Fibroblast of skin of abdomen (primary cell): ENCODE results near the gene SWSAP1.
"Not testable (repeated sequence)": the region's sequence is repeated elsewhere in the genome, so short reads cannot be mapped to it uniquely, and the experiment has no call there.

Source experiments
- DNase-seq: peaks from one replicate; pipeline ENCODE4 v3.0.0-alpha.2; 2013

SWSAP1 gene

DNA sequence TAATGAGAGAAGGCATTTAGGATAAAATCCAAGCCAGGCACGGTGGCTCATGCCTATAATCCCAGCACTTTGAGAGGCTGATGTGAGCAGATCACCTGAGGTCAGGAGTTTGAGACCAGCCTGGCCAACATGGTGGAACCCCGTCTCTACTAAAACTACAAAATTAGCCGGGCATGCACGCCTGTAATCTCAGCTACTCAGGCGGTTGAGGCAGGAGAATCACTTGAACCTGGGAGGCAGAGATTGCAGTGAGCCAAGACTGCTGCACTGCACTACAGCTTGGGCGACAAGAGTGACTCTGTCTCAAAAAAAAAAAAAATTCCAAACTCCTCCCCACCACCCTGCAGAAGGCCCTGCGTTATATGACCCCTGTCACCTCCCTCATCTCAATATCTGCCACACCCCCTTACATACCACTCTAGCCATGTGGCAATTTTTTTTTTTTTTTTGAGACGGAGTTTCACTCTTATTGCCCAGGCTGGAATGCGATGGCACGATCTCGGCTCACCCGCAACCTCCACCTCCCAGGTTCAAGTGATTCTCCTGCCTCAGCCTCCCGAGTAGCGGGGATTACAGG lies 4.9 kb downstream of the SWSAP1 start:
- DNase-seq = not testable (repeated sequence)

DNA sequence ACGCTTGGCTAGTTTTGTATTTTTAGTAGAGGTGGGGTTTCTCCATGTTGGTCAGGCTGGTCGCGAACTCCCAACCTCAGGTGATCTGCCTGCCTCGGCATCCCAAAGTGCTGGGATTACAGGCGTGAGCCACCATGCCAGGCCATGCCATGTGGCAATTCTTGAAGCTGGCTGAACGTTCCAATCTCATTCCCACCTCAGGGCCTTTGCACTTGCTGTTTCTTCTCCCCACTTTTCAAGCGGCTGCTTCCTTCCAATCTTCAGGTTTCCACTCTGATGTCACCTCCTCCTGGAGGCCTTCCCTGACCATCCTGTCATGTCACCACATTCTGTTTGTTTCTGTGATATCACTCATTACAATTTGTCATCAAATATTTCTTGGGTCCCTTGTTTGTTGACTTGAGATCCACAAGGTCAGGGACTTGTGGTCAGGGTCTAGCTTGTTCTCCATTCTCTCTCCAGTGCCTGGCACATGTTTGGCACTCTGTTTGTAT lies 5.4 kb downstream of the SWSAP1 start:
- no peak for DNase-seq

DNA sequence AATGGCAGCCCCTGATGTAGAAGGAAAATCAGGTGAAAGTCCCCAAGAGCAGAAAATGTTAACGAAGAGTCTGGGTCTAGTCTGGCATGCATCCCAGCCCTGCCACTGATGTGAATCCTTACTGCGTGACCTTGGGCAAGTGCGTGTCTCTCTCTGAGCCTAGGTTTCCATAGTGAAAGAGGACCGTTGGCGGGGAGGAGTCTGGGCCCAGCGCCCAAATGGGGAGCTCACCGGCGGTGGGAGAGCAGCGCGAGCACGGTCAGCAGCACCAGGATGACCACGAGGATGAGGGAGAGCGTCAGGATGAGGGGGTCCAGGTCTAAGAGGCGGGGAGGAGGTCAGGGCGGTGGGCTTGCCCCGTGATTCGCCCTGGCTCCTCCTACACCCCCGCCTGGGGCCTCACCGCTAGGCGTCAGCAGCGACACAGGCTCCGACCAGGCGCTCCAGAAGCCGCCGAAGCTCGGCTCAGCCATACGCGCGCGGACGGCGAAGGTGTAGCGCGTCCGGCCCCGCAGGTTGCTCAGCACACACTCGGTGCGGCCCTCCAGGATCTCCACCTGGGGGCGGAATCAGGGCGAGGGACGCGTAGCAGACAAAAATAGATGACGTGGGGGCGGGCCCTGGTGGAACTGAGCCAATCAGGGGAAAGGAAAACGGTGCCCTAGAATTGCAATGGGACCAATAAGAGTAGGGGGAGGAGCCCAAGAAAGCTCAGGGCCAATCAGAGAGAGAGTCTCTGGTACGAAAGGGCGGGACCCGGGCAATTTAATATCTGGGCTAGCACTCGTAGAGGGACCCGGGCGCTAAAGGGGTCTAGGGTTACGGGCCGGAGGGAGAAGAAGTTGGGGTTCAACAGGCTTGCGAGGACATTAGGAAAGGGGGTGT lies 6.4 kb downstream of the SWSAP1 start:
- peak; percentile 95 for DNase-seq

DNA sequence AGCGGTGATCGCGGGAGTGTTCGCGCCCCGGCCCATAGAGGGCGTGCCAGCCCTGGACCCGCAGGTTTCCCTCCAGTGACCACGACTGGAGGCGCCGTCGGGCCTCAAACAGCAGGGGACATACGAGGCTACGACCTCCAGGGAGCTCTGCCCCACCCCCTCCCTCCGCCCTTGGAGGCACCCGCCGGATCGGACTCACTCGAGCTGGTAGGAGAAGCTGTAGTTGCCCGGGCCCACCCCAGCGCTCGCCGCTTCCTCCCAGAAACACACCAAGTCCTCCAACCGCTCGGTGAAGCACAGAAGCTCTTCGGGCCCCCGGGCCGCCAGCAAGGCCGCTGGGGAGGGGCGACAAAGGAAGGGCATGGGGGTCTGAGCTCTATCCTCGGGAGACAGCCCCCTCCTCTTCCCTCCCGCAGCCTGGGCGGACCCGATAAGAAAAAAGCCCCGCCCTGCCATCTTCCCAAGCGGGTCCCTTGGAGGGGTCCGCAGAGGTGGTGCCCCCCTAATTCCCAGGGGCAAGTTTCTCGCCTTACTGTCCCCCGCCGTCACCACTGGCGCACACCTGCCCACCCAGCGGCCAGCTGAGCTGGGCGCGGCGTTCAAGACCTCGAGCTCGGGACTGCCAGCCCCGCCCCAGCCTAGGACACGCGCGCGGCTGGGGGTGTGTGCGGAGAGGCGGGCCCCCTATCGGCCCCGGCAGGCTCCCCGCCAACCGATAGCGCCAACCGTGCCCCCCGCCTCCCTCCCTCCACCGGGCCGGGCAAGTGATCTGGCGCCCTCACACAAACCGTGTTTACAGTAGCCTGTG lies 8.6 kb downstream of the SWSAP1 start:
- no peak for DNase-seq

DNA sequence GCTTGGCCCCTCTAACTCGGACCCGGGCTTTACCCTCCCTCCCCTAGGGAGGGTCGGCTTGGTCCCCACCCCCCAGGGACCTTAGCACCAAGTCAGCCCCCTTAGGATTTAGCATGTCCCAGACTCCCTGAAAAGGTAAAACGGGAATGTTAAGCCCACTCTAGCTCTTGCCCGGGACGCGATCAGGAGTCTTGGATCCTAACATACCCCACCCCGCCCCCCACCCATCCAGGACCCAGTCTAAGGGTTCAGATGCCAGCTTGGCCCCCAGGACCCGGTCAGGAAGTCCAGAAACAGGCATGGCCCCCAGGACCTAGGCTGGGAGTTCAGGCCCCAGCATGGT lies 9.2 kb downstream of the SWSAP1 start:
- DNase-seq = no peak

DNA sequence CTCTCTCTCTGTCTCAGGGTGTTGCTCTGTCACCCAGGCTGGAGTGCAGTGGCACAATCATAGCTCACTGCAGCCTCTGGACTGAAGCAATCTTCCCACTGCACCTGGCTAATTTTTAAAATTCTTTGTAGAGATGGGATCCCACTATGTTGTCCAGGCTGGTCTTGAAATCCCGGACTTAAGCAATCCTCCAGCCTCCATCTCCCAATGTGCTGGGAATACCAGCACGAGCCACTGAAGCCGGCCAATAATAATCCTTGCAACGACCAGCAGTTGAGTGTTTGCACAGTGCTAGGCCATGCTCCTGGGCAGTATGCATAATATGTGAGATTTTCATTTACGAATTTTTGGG lies 10.3 kb downstream of the SWSAP1 start:
- no peak for DNase-seq

DNA sequence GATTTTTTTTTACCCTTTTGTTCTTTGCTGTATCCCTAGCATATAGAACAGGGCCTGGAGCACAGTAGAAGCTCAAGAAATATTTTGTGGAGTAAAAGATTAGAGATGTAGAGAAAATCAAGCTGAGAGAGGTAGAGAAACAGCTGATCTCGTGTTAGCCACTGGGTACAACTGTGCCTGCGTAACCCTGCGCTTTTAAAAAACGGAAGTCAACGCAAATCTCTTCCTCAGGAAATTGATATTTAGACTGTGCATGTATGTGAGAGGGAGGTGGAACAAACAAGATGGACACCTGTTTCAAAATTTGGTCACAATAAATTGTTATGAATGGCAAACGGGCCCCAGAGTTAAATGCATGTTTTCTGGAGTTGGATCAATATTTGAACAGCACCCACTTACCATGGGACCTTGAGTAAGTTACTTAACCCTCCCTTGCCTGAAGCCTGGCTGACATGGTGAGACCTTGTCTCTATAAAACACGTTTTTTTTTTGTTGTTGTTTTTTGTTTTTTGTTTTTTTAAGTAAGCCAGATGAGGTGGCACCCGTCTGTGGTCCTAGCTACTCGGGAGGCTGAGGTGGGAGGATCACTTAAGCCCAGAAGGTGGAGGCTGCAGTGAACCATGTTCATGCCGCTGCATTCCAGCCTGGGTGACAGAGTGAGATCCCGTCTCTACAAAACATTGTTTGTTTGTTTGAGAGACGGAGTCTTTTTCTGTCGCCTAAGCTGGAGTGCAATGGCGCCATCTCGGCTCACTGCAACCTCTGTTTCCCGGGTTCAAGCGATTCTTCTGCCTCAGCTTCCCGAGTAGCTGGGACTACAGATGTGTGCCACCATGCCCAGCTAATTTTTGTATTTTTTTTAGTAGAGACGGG lies 12.9 kb downstream of the SWSAP1 start:
- no peak for DNase-seq

DNA sequence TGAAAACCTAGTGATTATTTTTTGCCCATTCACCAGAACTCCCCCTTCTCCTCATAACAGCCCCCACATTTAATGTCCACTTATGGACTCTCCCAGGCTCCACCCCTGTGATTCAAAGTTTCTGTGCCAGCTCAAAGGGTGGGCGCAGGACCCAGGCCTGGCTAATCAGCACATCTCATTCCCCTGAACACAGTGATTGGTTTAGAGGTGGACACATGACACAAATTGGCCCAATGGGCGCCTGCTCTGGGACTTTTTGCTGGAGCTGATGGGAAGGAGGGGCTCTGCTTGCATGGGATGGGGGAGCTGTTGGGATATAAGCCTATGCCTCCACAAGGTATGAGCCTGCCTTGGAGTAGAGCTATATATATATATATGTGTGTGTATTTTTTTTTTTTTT lies 15.9 kb downstream of the SWSAP1 start:
- DNase-seq = no peak

DNA sequence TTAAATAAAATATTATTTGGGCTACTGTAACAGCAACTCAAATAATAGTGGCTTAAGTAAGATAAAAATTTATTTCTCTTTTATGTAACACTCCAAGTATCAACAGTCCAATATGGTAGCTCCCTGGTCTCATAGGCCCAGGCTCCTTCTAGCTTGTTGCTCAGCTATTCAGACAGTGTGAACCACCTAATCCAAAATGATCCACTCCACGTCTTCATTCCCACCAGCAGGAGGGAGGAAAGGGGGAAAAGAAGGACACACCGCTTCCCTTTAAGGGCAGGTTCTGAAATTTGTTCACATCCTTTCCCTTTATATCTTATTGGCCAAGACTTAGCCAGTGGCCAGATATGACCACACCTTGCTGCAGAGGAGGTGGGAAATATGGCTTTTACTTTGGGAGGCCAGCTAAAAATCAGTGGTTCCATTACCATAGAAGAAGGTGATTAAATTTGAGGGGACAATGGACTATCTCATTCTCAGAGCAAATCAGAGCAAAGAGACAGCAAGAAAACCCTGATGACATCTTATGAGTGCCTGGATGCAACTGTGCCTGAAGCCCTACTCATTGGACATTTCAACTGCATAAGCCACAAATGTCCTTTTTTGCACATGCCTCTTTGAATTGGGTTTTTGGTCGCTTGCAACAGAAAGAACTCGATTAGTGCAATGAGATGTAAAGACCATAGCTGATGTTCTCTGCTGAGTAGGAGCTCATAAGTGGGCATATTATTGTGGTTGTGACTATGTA lies 16.6 kb downstream of the SWSAP1 start:
- no peak for DNase-seq

DNA sequence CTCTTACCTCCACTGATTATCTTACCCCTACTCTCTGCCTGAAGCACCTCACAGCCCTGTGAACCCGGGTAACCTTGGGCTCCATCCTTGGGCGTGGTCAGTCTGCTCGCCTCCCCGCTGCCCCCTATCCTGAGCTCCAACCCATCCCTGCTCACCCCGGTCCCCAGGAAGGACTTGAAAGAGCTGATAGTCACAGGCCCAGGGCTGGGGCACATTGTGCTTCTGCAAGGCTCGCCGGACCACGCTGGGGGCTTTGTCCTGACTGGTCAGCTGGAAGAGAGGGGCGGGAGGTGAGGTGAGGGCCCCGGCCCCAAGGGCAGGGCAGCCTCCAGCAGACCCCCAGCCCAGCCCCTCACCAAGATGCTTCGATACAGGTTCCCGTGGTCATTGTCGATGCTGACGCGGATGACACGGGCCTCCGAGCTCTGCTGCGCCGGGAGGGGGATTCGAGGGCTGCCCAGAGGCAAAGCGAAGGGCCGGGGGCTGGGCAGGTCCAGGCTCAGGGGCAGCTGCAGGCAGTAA lies 22.7 kb downstream of the SWSAP1 start:
- DNase-seq = no peak

DNA sequence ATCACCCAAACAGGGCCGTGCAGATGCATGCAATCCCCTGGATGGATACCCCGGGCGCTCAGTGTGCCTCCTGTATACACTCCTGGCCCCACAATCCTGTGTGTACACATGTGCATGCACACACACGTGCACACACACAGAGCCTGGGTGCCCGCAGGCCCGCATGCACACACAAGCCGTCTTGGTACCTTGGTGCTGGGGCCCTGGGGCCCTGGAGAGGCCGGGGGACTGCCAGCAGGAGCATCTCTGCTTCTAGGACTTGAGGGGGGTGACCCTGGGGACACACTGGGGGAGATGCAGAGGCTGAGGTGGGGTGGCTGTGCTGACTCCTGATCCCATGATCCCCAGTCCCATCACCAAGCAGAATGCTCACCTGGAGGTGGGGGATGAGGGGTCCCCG lies 25.2 kb downstream of the SWSAP1 start:
- no peak for DNase-seq

DNA sequence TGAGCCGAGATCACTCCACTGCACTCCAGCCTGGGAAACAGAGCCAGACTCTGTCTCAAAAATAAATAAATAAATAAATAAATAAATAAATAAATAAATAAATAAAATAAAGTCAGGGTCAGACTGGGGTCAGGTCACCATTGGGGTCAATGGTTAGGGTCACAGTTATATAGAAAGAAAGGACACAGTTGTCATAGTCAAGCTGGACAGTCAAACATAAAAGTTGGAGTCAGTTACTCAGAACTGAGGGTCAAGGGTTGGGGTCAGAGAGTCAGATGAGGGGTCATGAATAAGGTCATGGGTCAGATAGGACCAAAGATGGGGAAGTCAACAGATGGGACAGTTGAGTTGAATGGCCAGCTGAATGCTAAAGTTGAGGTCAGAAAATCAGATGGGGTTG lies 26.3 kb downstream of the SWSAP1 start:
- DNase-seq = no peak

DNA sequence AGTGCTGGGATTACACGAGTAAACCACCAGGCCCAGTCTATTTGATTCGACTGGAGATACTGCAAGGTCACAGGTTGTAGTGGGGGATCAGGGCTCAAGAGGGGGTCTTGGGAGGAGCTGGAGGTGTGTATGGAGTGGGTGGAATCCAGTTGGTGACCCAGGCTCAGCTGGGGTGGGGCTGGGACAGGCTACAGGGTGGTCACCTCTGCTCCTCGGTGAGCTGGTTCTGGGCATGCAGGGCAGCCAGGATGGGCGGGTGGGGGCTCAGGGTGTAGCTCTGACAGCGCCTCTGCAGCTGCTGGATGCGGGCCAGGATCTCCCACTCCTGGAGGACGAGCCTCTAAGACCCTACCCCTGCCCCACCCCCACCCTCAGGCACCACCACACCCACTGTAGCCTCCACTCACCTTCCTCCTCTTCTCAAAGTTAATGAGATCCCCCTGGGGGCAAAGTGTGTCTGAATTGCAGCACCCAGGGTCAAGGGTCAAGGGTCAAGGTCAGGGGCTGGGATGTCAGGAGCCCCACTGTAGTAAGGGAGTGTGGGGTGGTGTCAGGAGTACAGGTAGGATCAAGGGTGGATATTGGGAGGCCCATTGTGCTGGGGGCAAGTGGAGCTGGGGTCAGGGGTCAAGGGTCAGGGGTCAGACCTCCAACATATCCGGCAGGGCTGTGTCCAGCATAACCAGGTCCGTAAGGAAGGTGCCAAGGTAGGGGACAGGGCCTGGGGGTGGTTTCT lies 27.5 kb downstream of the SWSAP1 start:
- DNase-seq = no peak

DNA sequence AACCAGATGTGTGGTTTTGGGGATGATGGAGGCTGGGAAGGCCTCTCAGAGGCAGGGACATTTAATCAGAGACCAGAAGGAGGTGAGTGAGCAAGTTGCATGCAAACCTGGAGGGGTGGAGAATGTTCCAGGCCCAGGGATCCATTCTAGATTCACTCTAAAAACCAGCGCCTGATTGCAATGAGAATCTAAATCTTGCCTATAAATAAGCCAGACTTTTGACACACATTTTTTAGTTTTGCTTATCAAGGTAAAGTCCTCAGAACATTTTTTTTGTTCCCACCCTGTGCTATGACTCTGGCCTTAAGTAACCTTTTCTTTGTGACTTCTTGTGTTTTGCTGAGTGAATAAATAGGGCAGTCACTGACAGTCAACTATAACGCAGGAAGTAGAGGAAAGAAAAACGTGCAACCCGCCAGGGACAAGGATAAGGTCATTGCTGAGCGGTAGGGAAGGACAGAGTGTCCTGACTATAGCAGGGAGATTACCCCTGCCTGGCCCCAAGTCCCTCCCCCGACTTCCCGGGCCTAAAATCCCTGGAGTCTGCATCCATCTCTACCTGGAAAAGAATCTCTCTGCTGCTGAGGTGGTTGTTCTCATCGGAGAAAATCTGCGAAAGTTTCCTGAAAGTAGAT lies 30.2 kb downstream of the SWSAP1 start:
- DNase-seq = no peak

DNA sequence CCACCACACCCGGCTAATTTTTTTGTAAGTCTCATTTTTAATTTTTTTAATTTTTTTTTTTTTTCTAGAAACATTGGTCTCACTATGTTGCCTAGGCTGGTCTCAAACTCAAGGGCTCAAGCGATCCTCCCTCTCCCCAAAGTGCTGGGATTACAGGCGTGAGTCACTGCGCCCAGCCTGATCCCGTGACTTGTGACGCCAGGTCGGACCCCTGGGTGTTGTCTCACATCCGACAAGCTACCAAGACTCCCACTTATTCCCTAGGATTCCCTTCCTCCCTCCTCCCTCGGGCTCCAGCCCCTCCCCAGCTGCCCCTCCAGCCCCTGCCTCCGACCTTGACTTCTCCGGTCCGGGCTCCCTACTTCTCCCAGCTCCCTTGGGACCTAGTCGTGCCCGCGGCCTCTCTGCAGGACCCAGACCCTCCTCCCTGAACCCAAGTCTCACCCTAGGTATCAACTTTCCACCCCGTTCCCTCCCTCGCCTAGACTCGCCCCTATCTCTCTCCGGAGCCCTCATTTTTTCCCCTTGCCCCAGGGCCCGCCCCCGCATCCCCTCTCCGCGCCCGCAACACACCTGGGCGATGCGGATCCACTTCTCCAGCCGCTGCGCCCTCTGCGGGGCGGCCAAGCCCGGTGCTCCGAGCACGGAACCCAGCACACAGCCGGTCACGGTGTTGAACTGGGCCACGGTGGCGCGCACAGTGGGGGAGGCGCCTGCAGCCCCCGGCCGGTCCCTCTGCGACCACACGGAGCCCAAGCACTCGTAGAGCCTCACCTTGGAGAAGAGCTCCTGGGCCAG lies 31.6 kb downstream of the SWSAP1 start:
- no peak for DNase-seq

DNA sequence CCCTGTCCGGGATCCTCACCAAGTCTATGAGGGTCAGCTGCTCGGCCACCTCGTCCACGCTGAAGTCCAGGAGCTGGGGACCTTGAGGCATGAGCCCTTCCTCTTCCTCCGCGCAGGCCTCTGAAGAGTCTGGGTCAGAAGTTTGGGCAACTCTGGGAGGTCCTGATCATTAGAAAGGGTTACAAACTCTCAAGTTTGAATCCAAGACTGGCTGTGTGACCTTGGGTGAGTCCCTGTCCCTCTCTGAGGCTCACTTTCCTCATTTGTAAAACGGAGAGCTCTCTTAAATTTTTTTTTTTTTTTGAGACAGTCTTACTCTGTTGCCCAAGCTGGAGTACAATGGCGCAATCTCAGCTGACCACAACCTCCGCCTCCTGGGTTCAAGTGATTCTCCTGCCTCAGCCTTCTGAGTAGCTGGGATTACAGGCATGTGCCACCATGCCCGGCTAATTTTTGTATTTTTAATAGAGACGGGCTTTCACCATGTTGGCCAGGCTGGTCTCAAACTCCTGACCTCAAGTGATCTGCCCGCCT lies 32.3 kb downstream of the SWSAP1 start:
- not testable (repeated sequence) for DNase-seq

DNA sequence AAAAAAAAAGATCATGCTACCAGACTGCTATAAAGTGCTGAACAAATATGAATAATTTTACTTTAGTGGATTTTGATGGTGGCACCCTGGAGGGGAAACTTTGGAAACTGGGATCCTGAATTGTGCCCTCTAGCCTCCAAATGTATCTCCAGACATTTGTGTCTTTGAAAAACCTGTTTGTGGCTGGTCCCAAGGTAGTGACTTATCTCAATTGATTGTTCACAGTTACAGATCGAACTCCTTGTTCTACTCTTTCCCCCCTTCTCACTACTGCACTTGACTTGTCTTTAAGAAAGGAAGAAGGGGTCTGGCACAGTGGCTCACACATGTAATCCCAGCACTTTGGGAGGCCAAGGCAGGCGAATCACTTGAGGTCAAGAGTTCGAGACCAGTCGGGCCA lies 34.1 kb downstream of the SWSAP1 start:
- no peak for DNase-seq

DNA sequence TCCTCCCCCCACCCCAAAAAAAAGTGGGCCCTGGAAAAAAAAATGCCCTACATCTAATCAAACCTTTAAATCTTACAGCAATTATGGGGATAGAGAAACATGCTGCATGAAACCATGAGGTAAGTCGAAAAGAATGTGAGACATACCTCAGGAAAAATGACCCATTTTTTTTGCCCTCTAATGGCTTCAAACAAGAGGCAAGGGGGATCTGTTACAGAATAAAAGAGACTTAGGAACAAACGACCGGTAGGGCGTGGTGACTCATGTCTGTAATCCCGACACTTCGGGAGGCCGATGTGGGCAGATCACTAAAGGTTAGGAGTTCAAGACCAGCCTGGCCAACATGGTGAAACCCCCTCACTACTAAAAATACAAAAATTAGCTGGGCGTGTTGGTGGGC lies 36.2 kb downstream of the SWSAP1 start:
- peak; percentile 31 for DNase-seq

DNA sequence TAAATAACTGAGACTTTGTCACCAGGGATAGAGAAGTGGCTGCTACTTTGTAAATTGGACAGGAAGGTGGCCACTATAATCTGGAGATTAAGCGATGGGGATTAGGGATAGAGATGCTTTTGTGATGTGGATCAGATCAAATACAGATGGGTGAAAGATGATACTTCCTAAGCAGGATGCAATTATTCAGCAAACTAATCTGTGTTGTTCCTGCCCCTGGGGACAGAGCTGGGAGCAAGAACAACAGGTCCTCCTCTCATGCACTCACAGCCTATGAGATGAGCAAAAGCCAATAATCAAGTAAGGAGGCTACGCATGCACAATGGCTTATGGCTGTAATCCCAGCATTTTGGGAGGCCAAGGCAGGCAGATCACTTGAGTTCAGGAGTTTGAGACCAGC lies 40.1 kb downstream of the SWSAP1 start:
- no peak for DNase-seq
